ENCODE data around the gene ITK.

- TF ChIP-seq CTCF (IDR thresholded peaks at IDR 0.05) (no peak), POLR2A (IDR thresholded peaks at IDR 0.05) (no peak)
Observed at GRCh38 chr5:157300564-157300963, 119.9 kb downstream of the ITK start.
